MCF 10A (cell line): ENCODE data around the gene HSPB6. TPM values are rescaled to one million over a fixed set of nuclear protein-coding genes. Genes with fewer than 3 reads are reported as not detected.

ENCODE experiments used
- BruUV-seq: library from RNA; stranded (reverse); fragments of 400-500 nt; replicated peaks from 2 replicates; lab custom pipeline; 2021; lab: Mats Ljungman, UMichigan
- CTCF ChIA-PET: fragments of 300-600 bp; sonication (Branson Sonifier 250); formaldehyde crosslinking; extraction: SDS; loops from one replicate; lab custom pipeline; 2021; ENCODE audit warnings: antibody characterized with exemption, inconsistent platforms; lab: Yijun Ruan, JAX
- POLR2A ChIA-PET: fragments of 300-600, 350-650 bp; sonication (Branson Sonifier 250); formaldehyde crosslinking; extraction: SDS; loops from one replicate; lab custom pipeline; 2020; ENCODE audit warnings: antibody characterized with exemption, inconsistent platforms; lab: Yijun Ruan, JAX
- DNase-seq: peaks from one replicate; pipeline ENCODE4 v3.0.0-alpha.2; 2018; ENCODE audit not compliant: unreplicated experiment
- H3K27ac Mint-ChIP-seq: one replicate; pipeline ENCODE4 v1.8.0; 2022; ENCODE audit warnings: mild to moderate bottlenecking, low read depth, mixed read lengths; ENCODE audit not compliant: unreplicated experiment
- H3K27me3 Mint-ChIP-seq: one replicate; pipeline ENCODE4 v1.8.0; 2022; ENCODE audit warnings: mixed read lengths; ENCODE audit not compliant: insufficient read depth, unreplicated experiment
- H3K36me3 Mint-ChIP-seq: one replicate; pipeline ENCODE4 v1.8.0; 2022; ENCODE audit warnings: mild to moderate bottlenecking, moderate library complexity, mixed read lengths; ENCODE audit not compliant: insufficient read depth, unreplicated experiment
- H3K4me1 Mint-ChIP-seq: one replicate; pipeline ENCODE4 v1.8.0; 2022; ENCODE audit warnings: mixed read lengths; ENCODE audit not compliant: insufficient read depth, unreplicated experiment
- H3K4me3 Mint-ChIP-seq: one replicate; pipeline ENCODE4 v1.8.0; 2022; ENCODE audit warnings: mild to moderate bottlenecking, moderate library complexity, mixed read lengths; ENCODE audit not compliant: unreplicated experiment
- H3K9me3 Mint-ChIP-seq: one replicate; pipeline ENCODE4 v1.8.0; 2022; ENCODE audit warnings: mixed read lengths; ENCODE audit not compliant: unreplicated experiment
- intact Hi-C: fragments of 100-400 bp; cut with micrococcal nuclease; formaldehyde crosslinking; loops from 2 replicates; pipeline ENCODE4 v1.14.1; 2022
- total RNA-seq: library from RNA; stranded (reverse); gene quantifications from 2 replicates; pipeline ENCODE4 v1.2.3, GENCODE V29; 2022
- TF ChIP-seq, protein P1 (sequence below): fragments of 200-600 bp; IDR thresholded peaks from one replicate; pipeline ENCODE4 v1.8.0; 2022; ENCODE audit warnings: antibody characterized with exemption, mild to moderate bottlenecking; ENCODE audit not compliant: unreplicated experiment

Gene HSPB6
- total RNA-seq, 1 experiment from 2014 or later = 0.21 TPM

DNA sequence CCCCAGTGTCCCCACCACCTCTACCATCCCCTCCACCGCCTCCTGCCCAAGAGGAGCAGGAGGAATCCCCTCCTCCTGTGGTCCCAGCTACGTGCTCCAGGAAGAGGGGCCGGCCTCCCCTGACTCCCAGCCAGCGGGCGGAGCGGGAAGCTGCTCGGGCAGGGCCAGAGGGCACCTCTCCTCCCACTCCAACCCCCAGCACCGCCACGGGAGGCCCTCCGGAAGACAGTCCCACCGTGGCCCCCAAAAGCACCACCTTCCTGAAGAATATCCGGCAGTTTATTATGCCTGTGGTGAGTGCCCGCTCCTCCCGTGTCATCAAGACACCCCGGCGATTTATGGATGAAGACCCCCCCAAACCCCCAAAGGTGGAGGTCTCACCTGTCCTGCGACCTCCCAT is 36.2 kb downstream of the HSPB6 start:
- H3K36me3 Mint-ChIP-seq = peaks cover 53% of the 10 kb centered on the region
- H3K4me3 Mint-ChIP-seq = no peak overlapping the region
- intact Hi-C loops = no loop called here
- H3K9me3 Mint-ChIP-seq = no peaks in the 10 kb centered on the region
- ChIA-PET POLR2A (interaction anchor here (1.0 kb wide), 1 partner anchor 20 kb away, joined by 5 read pairs; no protein-coding TSS in a partner anchor), CTCF (interaction anchor here (1.3 kb wide), 1 partner anchor 17 kb away, joined by 4 read pairs; no protein-coding TSS in a partner anchor)
- H3K4me1 Mint-ChIP-seq = peaks cover 20% of the 10 kb centered on the region
- no peak overlapping the region for H3K27ac Mint-ChIP-seq
- H3K27me3 Mint-ChIP-seq = no peaks in the 10 kb centered on the region
- no peak for DNase-seq
- TF ChIP-seq, protein P1, sequence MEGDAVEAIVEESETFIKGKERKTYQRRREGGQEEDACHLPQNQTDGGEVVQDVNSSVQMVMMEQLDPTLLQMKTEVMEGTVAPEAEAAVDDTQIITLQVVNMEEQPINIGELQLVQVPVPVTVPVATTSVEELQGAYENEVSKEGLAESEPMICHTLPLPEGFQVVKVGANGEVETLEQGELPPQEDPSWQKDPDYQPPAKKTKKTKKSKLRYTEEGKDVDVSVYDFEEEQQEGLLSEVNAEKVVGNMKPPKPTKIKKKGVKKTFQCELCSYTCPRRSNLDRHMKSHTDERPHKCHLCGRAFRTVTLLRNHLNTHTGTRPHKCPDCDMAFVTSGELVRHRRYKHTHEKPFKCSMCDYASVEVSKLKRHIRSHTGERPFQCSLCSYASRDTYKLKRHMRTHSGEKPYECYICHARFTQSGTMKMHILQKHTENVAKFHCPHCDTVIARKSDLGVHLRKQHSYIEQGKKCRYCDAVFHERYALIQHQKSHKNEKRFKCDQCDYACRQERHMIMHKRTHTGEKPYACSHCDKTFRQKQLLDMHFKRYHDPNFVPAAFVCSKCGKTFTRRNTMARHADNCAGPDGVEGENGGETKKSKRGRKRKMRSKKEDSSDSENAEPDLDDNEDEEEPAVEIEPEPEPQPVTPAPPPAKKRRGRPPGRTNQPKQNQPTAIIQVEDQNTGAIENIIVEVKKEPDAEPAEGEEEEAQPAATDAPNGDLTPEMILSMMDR = no peak
- no TSS peak for BruUV-seq

DNA sequence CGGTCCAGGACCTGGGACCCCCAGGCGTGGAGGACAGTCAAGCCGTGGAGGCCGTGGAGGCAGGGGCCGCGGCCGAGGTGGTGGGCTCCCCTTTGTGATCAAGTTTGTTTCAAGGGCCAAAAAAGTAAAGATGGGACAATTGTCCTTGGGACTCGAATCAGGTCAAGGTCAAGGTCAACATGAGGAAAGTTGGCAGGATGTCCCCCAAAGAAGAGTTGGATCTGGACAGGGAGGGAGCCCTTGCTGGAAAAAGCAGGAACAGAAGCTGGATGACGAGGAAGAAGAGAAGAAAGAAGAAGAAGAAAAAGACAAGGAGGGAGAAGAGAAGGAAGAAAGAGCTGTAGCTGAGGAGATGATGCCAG is 36.7 kb downstream of the HSPB6 start:
- Mint-ChIP-seq H3K27ac (no peak overlapping the region), H3K4me1 (peaks cover 20% of the 10 kb centered on the region), H3K27me3 (no peaks in the 10 kb centered on the region), H3K9me3 (no peaks in the 10 kb centered on the region), H3K4me3 (no peak overlapping the region), H3K36me3 (peaks cover 48% of the 10 kb centered on the region)
- ChIA-PET POLR2A (interaction anchor here (1.0 to 1.8 kb wide), 2 partner anchors 16 to 20 kb away, joined by 4 to 5 read pairs; no protein-coding TSS in a partner anchor), CTCF (interaction anchor here (1.3 kb wide), 1 partner anchor 18 kb away, joined by 4 read pairs; no protein-coding TSS in a partner anchor)
- TF ChIP-seq, protein P1 = no peak
- BruUV-seq = no TSS peak
- DNase-seq = no peak
- intact Hi-C loops = no loop called here

DNA sequence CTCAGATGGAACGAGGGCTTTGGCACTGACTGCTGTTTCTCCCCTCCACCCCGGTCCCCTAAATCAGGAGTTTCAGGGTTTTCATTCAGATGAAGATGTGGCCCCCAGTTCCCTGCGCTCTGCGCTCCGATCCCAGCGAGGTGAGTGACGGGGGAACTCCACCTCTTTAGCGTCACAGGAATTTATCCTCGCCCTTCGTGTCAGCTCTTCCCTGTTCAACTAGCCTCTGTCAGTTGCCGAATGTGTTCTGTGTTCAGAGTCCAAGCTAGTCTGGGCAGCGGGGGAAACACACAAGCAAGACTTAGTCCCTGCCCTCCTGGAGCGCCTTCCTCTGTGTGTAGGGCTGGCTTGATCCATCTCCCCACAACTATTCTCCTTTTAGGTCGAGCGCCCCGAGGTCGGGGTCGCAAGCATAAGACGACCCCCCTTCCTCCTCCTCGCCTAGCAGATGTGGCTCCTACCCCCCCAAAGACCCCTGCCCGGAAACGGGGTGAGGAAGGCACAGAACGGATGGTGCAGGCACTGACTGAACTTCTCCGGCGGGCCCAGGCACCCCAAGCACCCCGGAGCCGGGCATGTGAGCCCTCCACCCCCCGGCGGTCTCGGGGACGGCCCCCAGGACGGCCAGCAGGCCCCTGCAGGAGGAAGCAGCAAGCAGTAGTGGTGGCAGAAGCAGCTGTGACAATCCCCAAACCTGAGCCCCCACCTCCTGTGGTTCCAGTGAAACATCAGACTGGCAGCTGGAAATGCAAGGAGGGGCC is 37.2 kb downstream of the HSPB6 start:
- POLR2A ChIA-PET = interaction anchor here (1.1 to 1.8 kb wide), 3 partner anchors 17 to 26 kb away, joined by 4 to 9 read pairs (median 6); partner anchors contain the start of genes PSENEN and U2AF1L4
- no peak for DNase-seq
- intact Hi-C loops = no loop called here
- Mint-ChIP-seq H3K36me3 (peaks cover 46% of the 10 kb centered on the region), H3K9me3 (no peaks in the 10 kb centered on the region), H3K27ac (peak overlapping the region; percentile 82), H3K4me3 (peak overlapping the region; percentile 80), H3K27me3 (no peaks in the 10 kb centered on the region), H3K4me1 (peaks cover 20% of the 10 kb centered on the region)
- TF ChIP-seq, protein P1 = no peak
- CTCF ChIA-PET = interaction anchor here (0.9 to 1.3 kb wide), 3 partner anchors 18 to 25 kb away, joined by 3 to 7 read pairs (median 4); partner anchors contain the start of genes PSENEN and U2AF1L4
- no TSS peak for BruUV-seq
